ENCODE measurements around the gene WARS2.

WARS2 gene

GRCh38 chr1:119083479-119083878 is 57.0 kb downstream of the WARS2 start:
- no peak for DNase-seq (ENCODE audit: low spot score)

- DNase-seq (ENCODE audit: low spot score), result no peak
These were observed 58.8 kb downstream of the WARS2 start for GRCh38 chr1:119081700-119082099.

GRCh38 chr1:119081267-119081666 is 59.2 kb downstream of the WARS2 start:
- DNase-seq (ENCODE audit: low spot score), result no peak

- DNase-seq (ENCODE audit: low spot score), result no peak
These were observed 59.9 kb downstream of the WARS2 start for GRCh38 chr1:119080586-119080985.

GRCh38 chr1:119079881-119080280 is 60.6 kb downstream of the WARS2 start:
- DNase-seq (ENCODE audit: low spot score), result no peak

GRCh38 chr1:119075614-119076013 is 64.8 kb downstream of the WARS2 start:
- DNase-seq (ENCODE audit: low spot score), result no peak

- DNase-seq (ENCODE audit: low spot score), result no peak
These were observed 69.1 kb downstream of the WARS2 start for GRCh38 chr1:119071321-119071720.

- DNase-seq (ENCODE audit: low spot score), result no peak
These were observed 70.8 kb downstream of the WARS2 start for GRCh38 chr1:119069682-119070081.

- no peak for DNase-seq (ENCODE audit: low spot score)
These were observed 72.0 kb downstream of the WARS2 start for GRCh38 chr1:119068427-119068826.

- no peak for DNase-seq (ENCODE audit: low spot score)
These were observed 78.8 kb downstream of the WARS2 start for GRCh38 chr1:119061700-119062099.

GRCh38 chr1:119055568-119055967 is 84.9 kb downstream of the WARS2 start:
- DNase-seq (ENCODE audit: low spot score), result no peak

GRCh38 chr1:119053917-119054316 is 86.5 kb downstream of the WARS2 start:
- DNase-seq (ENCODE audit: low spot score), result no peak

- no peak for DNase-seq (ENCODE audit: low spot score)
These were observed 88.2 kb downstream of the WARS2 start for GRCh38 chr1:119052267-119052666.

- no peak for DNase-seq (ENCODE audit: low spot score)
These were observed 91.6 kb downstream of the WARS2 start for GRCh38 chr1:119048624-119049404.

- DNase-seq (ENCODE audit: low spot score), result no peak
These were observed 93.5 kb downstream of the WARS2 start for GRCh38 chr1:119046785-119047438.

- no peak for DNase-seq (ENCODE audit: low spot score)
These were observed 94.0 kb downstream of the WARS2 start for GRCh38 chr1:119046429-119046784.

GRCh38 chr1:119045096-119045746 is 95.2 kb downstream of the WARS2 start:
- no peak for DNase-seq (ENCODE audit: low spot score)

GRCh38 chr1:119040906-119041305 is 99.5 kb downstream of the WARS2 start:
- DNase-seq (ENCODE audit: low spot score), result no peak

GRCh38 chr1:119040489-119040888 is 100.0 kb downstream of the WARS2 start:
- DNase-seq (ENCODE audit: low spot score), result no peak

- DNase-seq (ENCODE audit: low spot score), result no peak
These were observed 102.1 kb downstream of the WARS2 start for GRCh38 chr1:119038363-119038762.

GRCh38 chr1:119034359-119034758 is 106.1 kb downstream of the WARS2 start:
- no peak for DNase-seq (ENCODE audit: low spot score)

GRCh38 chr1:119032986-119033385 is 107.5 kb downstream of the WARS2 start:
- no peak for DNase-seq (ENCODE audit: low spot score)

GRCh38 chr1:119027759-119028158 is 112.7 kb downstream of the WARS2 start:
- DNase-seq (ENCODE audit: low spot score), result no peak

All from pons (tissue), 1 donor.